AG04449 (cell line): ENCODE results near the gene C10orf53.

Experiments
- CTCF ChIA-PET: fragments of 350-600 bp; formaldehyde crosslinking; extraction: SDS; loops from one replicate; lab custom pipeline; 2021; ENCODE audit warnings: antibody characterized with exemption; lab: Yijun Ruan, JAX
- POLR2A ChIA-PET: fragments of 400-600, 350-600 bp; formaldehyde crosslinking; extraction: SDS; loops from one replicate; lab custom pipeline; 2020; ENCODE audit warnings: antibody characterized with exemption, inconsistent platforms; lab: Yijun Ruan, JAX
- DNase-seq: peaks from one replicate; pipeline ENCODE4 v3.0.0-alpha.2; 2010; ENCODE audit warnings: low read depth, low spot score
- H3K4me3 ChIP-seq: 2 replicates; pipeline ENCODE4 v1.5.1; 2011; ENCODE audit warnings: low read depth, mild to moderate bottlenecking, control low read depth, low read length
- TF ChIP-seq, protein P1 (sequence below): IDR thresholded peaks from one replicate; pipeline ENCODE4 v1.5.1; 2011; ENCODE audit warnings: mild to moderate bottlenecking, moderate library complexity, low read length, control low read depth, inconsistent platforms; ENCODE audit not compliant: insufficient read depth; ENCODE audit errors: missing control alignments

The C10orf53 gene

DNA sequence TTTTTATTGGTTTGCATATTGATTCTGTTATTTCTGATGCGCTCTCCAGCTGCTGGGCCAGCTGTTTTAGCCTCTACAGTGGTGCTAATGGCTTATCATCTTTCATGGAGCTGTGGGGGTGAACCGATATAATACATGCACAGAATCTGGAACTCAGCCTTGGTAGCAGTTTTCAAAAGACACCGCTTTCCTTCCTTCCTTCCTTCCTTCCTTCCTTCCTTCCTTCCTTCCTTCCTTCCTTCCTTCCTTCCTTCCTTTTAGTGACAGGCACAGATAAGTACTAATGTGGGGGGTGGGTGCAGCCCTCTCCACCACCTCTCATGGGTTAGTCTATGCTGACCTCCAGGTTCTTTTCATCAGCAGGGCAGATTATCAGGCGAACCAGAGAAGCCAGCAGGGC lies 31.9 kb upstream of the C10orf53 start:
- POLR2A ChIA-PET, result no interaction called here
- no peak overlapping the region for H3K4me3 ChIP-seq

DNA sequence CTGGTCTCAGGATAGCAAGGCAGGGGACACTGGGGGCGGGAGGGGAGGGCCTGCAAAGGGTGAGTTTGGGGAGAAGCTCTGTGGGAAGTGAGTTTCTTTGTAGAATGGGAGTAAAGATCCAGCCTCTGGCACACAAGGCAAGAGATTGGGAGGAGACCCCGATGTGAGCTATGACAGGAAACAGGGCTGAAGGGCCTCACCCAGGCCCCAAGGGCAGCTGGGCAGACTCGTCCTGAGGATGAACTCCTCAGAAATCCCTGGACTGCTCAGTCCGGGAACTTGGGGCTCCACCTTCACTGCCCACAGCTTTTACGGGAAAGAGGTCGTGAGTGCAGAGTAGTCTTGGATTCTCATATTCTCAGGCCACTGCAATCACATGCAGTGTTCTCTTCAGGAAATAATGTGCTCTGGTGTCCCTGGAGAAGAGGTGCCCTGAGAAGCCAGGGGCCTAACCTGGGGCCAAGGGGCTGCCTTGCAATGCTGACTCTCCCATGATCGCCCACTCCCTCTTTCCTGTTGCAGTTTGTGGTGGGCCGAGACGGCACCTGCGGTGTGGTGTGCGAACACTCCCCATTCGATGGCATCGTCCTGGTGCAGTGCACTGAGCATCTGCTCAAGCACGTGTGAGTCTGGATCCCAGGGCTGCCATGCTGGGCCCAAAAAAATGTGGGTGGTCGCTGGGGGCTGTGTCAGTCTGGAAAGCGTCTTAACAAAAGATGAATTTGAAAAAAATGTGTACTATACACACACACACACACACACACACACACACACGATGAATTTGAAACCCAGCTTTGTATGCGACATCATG lies 31.3 kb upstream of the C10orf53 start:
- no peak overlapping the region for H3K4me3 ChIP-seq
- POLR2A ChIA-PET, result no interaction called here
- CTCF ChIA-PET, result no interaction called here
- DNase-seq, result no peak
- TF ChIP-seq, protein P1, sequence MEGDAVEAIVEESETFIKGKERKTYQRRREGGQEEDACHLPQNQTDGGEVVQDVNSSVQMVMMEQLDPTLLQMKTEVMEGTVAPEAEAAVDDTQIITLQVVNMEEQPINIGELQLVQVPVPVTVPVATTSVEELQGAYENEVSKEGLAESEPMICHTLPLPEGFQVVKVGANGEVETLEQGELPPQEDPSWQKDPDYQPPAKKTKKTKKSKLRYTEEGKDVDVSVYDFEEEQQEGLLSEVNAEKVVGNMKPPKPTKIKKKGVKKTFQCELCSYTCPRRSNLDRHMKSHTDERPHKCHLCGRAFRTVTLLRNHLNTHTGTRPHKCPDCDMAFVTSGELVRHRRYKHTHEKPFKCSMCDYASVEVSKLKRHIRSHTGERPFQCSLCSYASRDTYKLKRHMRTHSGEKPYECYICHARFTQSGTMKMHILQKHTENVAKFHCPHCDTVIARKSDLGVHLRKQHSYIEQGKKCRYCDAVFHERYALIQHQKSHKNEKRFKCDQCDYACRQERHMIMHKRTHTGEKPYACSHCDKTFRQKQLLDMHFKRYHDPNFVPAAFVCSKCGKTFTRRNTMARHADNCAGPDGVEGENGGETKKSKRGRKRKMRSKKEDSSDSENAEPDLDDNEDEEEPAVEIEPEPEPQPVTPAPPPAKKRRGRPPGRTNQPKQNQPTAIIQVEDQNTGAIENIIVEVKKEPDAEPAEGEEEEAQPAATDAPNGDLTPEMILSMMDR, result no peak

More for the DNA sequence above, 31.9 kb upstream of the C10orf53 start:
- TF ChIP-seq, protein P1, result no peak
- CTCF ChIA-PET, result no interaction called here
- DNase-seq, result no peak

DNA sequence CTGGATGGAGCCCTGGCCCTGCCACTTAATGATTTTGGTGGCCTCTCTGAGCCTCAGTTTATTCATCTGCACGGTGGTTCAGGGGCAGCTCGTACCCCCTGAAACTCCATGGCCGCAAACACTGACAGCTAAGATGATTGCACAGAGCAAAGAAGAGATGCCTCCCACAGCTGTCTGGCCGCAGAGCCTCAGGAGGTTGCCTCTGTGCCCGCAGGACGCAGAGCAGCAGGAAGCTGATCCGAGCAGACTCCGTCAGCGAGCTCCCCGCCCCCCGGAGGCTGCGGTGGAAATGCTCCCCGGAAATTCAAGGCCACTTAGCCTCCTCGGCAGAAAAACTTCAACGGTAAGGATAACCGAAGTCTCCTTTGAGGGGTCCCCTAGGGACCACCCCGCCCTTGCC lies 30.2 kb upstream of the C10orf53 start:
- H3K4me3 ChIP-seq, result no peak overlapping the region
- ChIA-PET POLR2A (no interaction called here), CTCF (interaction anchor here (1.4 kb wide), 1 partner anchor 242 kb away, joined by 4 read pairs; no protein-coding TSS in a partner anchor)
- DNase-seq, result no peak
- TF ChIP-seq, protein P1, result no peak

DNA sequence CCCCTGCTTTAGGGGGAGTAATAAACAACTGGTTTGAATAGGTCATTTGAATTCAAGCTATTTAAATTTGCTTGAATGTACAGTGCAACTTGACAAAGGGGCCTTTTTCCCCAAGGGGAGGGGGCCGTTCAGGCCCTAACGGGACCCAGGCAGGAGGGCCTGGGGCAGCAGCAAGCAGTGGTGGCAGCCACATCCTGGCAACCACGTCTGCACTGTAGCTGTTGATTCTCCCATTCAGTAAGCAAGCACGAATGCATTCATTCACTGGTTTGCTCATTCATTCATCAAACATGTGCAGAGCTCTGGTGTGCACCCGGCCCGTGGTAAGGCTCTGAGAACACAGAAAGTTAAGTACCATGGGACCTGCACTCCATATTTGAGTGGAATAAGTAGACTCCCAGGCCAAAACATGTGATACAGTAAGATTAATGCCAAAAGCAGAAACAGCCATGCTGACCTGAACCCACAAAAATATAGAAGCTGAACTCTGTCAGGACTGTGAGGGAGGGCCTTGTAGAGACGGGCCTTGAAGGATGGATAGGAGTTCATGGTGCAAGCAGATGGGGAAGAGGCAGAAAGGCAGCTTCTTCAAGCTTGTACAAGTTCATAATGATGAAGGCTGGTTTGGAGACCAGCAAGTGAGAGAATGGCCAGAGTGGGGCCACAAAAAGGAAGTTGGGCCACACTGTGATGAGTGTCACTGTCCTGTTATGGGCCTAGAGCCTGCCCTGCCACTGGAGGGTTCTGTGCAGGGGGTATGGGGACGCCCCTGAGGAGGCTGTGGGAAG lies 29.3 kb upstream of the C10orf53 start:
- POLR2A ChIA-PET, result no interaction called here
- H3K4me3 ChIP-seq, result no peak overlapping the region
- CTCF ChIA-PET, result interaction anchor here (1.4 kb wide), 1 partner anchor 242 kb away, joined by 4 read pairs; no protein-coding TSS in a partner anchor
- TF ChIP-seq, protein P1, result no peak
- DNase-seq, result no peak

DNA sequence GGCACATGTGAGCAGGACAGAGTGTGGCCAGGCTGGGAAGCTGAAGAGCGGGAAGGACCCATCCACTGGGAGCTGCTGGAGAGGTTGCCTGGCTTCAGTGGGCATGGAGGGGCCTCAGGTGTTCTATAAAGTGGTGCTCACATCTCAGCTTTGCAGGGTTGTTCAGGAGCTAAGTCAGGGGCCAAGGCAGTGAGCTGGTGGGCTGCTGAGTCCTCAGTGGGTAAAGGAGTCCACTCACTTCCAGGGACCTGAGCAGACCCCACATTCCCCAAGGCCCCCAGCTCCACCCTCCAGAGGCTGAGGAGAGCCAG lies 28.8 kb upstream of the C10orf53 start:
- no peak for DNase-seq
- POLR2A ChIA-PET, result no interaction called here
- CTCF ChIA-PET, result interaction anchor here (1.4 kb wide), 1 partner anchor 243 kb away, joined by 4 read pairs; no protein-coding TSS in a partner anchor
- TF ChIP-seq, protein P1, result no peak
- H3K4me3 ChIP-seq, result no peak overlapping the region
